Stimulated activated CD8-positive, alpha-beta memory T cell treated with anti-CD3 and anti-CD28 coated beads, Interleukin-12 subunit alpha, Interleukin-12 subunit beta, amount 100 ng/mL, for 24 hours (primary cell): ENCODE data around the gene UNC5B.

Experiments used
- DNase-seq: peaks from one replicate; pipeline ENCODE4 v3.0.0-alpha.2; 2020; ENCODE audit errors: extremely low read depth

Gene UNC5B

GRCh38 chr10:71300555-71301370 is 88.4 kb downstream of the UNC5B start:
- no peak for DNase-seq

- no peak for DNase-seq
Observed at GRCh38 chr10:71301371-71301916, 89.1 kb downstream of the UNC5B start.

GRCh38 chr10:71302451-71302850 is 90.1 kb downstream of the UNC5B start:
- DNase-seq, result no peak

GRCh38 chr10:71302874-71303568 is 90.7 kb downstream of the UNC5B start:
- DNase-seq, result no peak

- no peak for DNase-seq
Observed at GRCh38 chr10:71303569-71303907, 91.2 kb downstream of the UNC5B start.

- no peak for DNase-seq
Observed at GRCh38 chr10:71304914-71305313, 92.5 kb downstream of the UNC5B start.

GRCh38 chr10:71306979-71307378 is 94.6 kb downstream of the UNC5B start:
- no peak for DNase-seq

- no peak for DNase-seq
Observed at GRCh38 chr10:71307469-71308085, 95.2 kb downstream of the UNC5B start.

GRCh38 chr10:71308244-71308643 is 95.9 kb downstream of the UNC5B start:
- no peak for DNase-seq

GRCh38 chr10:71308985-71309384 is 96.6 kb downstream of the UNC5B start:
- no peak for DNase-seq

GRCh38 chr10:71309919-71310318 is 97.5 kb downstream of the UNC5B start:
- DNase-seq, result no peak

GRCh38 chr10:71312220-71312619 is 99.8 kb downstream of the UNC5B start:
- no peak for DNase-seq

- DNase-seq, result no peak
Observed at GRCh38 chr10:71312811-71313789, 100.7 kb downstream of the UNC5B start.

- DNase-seq, result peak; percentile 5
Observed at GRCh38 chr10:71314028-71314693, 101.8 kb downstream of the UNC5B start.

- DNase-seq, result no peak
Observed at GRCh38 chr10:71314694-71315225, 102.4 kb downstream of the UNC5B start.

- DNase-seq, result no peak
Observed at GRCh38 chr10:71316056-71316785, 103.9 kb downstream of the UNC5B start.

- DNase-seq, result no peak
Observed at GRCh38 chr10:71316786-71317160, 104.4 kb downstream of the UNC5B start.

- no peak for DNase-seq
Observed at GRCh38 chr10:71317739-71318138, 105.4 kb downstream of the UNC5B start.

GRCh38 chr10:71319042-71319799 is 106.9 kb downstream of the UNC5B start, which contains the start of gene SLC29A3:
SLC29A3 (plus strand) TSS chr10:71319259; CDS start chr10:71319310, 51 bp downstream.
- peak; percentile 65 for DNase-seq
